ENCODE measurements around the gene AVEN.

AVEN gene, protein sequence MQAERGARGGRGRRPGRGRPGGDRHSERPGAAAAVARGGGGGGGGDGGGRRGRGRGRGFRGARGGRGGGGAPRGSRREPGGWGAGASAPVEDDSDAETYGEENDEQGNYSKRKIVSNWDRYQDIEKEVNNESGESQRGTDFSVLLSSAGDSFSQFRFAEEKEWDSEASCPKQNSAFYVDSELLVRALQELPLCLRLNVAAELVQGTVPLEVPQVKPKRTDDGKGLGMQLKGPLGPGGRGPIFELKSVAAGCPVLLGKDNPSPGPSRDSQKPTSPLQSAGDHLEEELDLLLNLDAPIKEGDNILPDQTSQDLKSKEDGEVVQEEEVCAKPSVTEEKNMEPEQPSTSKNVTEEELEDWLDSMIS

DNA sequence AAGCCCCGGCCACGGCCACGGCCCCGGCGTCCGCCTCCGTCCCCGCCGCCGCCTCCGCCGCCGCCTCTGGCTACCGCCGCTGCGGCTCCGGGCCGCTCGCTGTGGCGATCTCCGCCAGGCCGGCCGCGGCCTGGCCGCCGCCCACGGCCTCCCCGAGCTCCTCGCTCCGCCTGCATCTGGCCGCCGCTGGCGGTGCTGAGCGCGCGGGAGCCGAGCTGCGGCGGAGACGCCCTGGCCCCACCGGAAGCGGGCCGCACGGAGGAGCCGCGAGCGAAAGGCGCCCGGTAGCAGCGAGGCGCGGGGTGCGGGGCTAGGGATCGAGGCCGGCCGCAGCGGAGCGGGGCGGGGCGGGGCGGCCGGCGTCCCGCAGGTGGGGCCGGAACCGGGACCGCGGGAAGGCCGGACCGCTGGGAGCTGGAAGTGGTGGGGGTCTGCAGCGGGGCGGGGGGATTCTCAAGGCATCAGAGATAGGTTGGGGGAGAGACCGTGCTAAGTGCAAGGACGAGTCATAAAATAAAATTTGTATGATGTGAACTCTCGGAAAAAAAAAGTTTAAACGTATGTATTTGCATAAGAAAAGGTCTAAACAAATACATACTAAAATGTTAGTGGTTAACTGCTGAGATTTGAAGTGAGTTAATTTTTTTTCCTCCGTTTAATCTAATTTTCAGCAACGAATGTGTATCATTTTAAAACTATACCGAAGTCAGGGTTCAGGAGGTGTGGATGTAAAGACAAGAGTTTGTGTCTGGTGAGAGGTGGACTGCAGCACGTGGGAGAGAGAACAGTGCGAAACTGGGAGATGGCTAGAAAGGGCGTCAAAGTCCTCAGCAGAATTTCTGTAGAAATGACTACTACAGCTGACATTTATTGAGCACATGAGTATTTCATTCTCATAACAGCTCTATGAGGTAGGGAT is at the start of gene AVEN:
Gene AVEN (minus strand): TSS at position 334 of the 919 bp plus-strand sequence. CDS start 158 bp downstream, at position 176.
- Histone ChIP-seq H3K27ac (ENCODE audit: low read length) (peak within 1 kb of the TSS; percentile 73), H3K36me3 (ENCODE audit: control insufficient read depth in 1 of 2, insufficient read depth in 2 of 2, low read length in 2 of 2) (no peaks in the 10 kb centered on the region), H3K4me1 (ENCODE audit: control insufficient read depth in 1 of 2, insufficient read depth in 2 of 2, low read length in 2 of 2) (peaks cover 0 to 5% of the 10 kb centered on the region in 2 donors), H3K27me3 (ENCODE audit: low read depth, low read length) (no peaks in the 10 kb centered on the region), H3K9me3 (ENCODE audit: control insufficient read depth in 1 of 2, low read length in 2 of 2) (no peaks in the 10 kb centered on the region), H3K4me3 (ENCODE audit: low read depth in 1 of 2, low read length in 2 of 2) (peak within 1 kb of the TSS; percentile 72 to 76)

DNA sequence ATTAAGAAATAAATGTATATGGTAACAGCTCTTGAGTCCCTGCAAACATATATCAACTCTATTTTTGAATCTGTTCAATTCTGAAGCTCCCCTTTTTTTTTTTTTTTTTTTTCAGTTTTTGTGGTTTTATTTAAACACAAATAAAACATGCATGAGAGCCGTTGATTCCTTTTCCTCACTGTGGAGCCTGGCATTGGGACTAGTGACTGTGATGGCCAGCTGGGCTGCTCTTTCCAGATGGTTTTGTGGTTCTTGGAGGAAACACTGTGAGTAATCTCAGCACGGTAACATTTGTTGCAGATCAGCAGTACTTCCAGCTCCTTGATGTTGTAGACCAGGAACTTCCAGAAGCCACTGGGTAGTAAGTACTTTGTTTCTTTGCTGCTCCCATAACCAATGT is 46.7 kb upstream of the AVEN start:
- Histone ChIP-seq H3K36me3 (ENCODE audit: control insufficient read depth in 1 of 2, insufficient read depth in 2 of 2, low read length in 2 of 2) (peaks cover 24 to 38% of the 10 kb centered on the region in 2 donors), H3K9me3 (ENCODE audit: control insufficient read depth in 1 of 2, low read length in 2 of 2) (no peaks in the 10 kb centered on the region), H3K27ac (ENCODE audit: low read length) (no peak overlapping the region), H3K4me3 (ENCODE audit: low read depth in 1 of 2, low read length in 2 of 2) (no peak overlapping the region), H3K4me1 (ENCODE audit: control insufficient read depth in 1 of 2, insufficient read depth in 2 of 2, low read length in 2 of 2) (no peaks in the 10 kb centered on the region), H3K27me3 (ENCODE audit: low read depth, low read length) (no peaks in the 10 kb centered on the region)

DNA sequence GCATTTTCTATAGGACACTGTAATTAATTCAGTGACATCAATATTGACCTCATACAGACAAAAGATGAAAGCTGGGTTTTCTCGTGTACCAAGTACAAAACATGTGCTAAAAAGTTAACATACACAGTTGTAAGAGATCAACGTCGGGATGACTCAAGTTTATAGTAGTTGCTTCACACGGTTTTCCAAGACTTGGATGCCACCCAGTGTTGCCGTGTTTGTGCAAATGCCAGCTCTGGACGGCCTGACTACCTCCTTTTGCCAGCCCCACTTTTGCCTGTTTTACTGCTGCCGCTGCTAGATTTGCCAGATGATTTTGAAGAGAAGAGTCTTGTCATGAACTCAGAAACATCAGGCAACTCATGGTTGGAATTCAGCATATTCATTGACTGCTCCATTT is 45.1 kb upstream of the AVEN start:
- H3K9me3 ChIP-seq (ENCODE audit: control insufficient read depth in 1 of 2, low read length in 2 of 2), result no peaks in the 10 kb centered on the region
- H3K27ac ChIP-seq (ENCODE audit: low read length), result no peak overlapping the region
- no peaks in the 10 kb centered on the region for H3K27me3 ChIP-seq (ENCODE audit: low read depth, low read length)
- H3K36me3 ChIP-seq (ENCODE audit: control insufficient read depth in 1 of 2, insufficient read depth in 2 of 2, low read length in 2 of 2), result peaks cover 24 to 34% of the 10 kb centered on the region in 2 donors
- H3K4me1 ChIP-seq (ENCODE audit: control insufficient read depth in 1 of 2, insufficient read depth in 2 of 2, low read length in 2 of 2), result no peaks in the 10 kb centered on the region
- no peak overlapping the region for H3K4me3 ChIP-seq (ENCODE audit: low read depth in 1 of 2, low read length in 2 of 2)

DNA sequence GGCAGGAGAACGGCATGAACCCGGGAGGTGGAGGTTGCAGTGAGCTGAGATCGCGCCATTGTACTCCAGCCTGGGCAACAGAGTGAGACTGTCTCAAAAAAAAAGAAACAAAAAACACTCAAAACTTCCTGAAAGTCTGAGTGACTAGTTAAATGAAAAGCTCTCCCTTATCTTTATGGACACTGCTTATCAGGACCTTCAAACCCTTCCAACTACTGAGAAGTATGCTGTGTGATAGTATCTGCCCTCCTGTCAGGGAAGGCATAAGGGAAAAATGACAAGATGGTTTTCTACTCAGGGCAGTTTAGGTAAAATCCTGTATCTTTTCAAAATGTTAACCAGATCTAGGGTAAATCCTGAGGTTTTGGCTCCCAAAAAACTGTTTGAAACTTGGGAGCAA is 40.9 kb upstream of the AVEN start:
- H3K9me3 ChIP-seq (ENCODE audit: control insufficient read depth in 1 of 2, low read length in 2 of 2), result no peaks in the 10 kb centered on the region
- no peak overlapping the region for H3K27ac ChIP-seq (ENCODE audit: low read length)
- H3K27me3 ChIP-seq (ENCODE audit: low read depth, low read length), result no peaks in the 10 kb centered on the region
- H3K36me3 ChIP-seq (ENCODE audit: control insufficient read depth in 1 of 2, insufficient read depth in 2 of 2, low read length in 2 of 2), result peaks cover 6% of the 10 kb centered on the region in 2 donors
- no peaks in the 10 kb centered on the region for H3K4me1 ChIP-seq (ENCODE audit: control insufficient read depth in 1 of 2, insufficient read depth in 2 of 2, low read length in 2 of 2)
- H3K4me3 ChIP-seq (ENCODE audit: low read depth in 1 of 2, low read length in 2 of 2), result no peak overlapping the region

DNA sequence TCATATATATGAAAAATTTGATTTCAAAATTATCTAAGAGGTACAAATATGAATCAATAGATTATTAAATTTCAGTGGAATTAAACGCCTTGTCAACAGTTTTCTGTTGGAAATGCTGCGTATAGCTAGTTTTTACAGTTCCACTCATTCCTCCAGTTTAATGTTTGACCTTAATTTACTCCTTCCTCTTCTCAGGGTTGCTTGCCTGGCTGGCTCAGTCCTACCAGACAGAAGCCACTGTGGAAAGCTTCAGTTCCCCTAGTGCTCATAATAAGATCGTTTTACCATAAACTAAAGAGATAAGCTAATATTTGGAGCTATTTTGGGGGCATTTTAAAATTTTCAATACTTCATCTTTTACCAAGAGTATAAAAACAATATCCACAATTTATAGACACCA is 39.9 kb upstream of the AVEN start:
- H3K4me1 ChIP-seq (ENCODE audit: control insufficient read depth in 1 of 2, insufficient read depth in 2 of 2, low read length in 2 of 2), result no peaks in the 10 kb centered on the region
- no peak overlapping the region for H3K27ac ChIP-seq (ENCODE audit: low read length)
- no peaks in the 10 kb centered on the region for H3K27me3 ChIP-seq (ENCODE audit: low read depth, low read length)
- peaks cover 0 to 6% of the 10 kb centered on the region in 2 donors for H3K36me3 ChIP-seq (ENCODE audit: control insufficient read depth in 1 of 2, insufficient read depth in 2 of 2, low read length in 2 of 2)
- no peak overlapping the region for H3K4me3 ChIP-seq (ENCODE audit: low read depth in 1 of 2, low read length in 2 of 2)
- H3K9me3 ChIP-seq (ENCODE audit: control insufficient read depth in 1 of 2, low read length in 2 of 2), result no peaks in the 10 kb centered on the region

DNA sequence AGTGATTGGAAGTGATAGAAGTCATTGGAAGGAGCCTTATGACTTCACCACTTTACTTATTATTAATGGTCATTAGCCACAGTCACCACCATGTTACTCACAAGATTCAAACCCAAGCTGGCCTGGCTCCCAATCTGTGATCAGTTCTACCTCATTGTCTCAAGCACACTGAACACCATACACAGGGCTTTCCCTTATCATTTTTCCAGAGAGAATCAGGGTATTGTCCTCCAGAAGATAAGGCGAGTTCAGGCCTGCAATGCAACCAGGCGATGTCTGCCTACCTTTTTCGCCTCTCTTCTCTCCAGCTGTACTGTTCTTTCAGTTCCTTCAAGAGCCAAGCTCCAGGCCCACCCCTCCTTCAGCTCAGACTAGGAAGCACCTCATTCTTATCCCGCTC is 37.8 kb upstream of the AVEN start:
- Histone ChIP-seq H3K27me3 (ENCODE audit: low read depth, low read length) (no peaks in the 10 kb centered on the region), H3K27ac (ENCODE audit: low read length) (no peak overlapping the region), H3K9me3 (ENCODE audit: control insufficient read depth in 1 of 2, low read length in 2 of 2) (no peaks in the 10 kb centered on the region), H3K4me1 (ENCODE audit: control insufficient read depth in 1 of 2, insufficient read depth in 2 of 2, low read length in 2 of 2) (no peaks in the 10 kb centered on the region), H3K4me3 (ENCODE audit: low read depth in 1 of 2, low read length in 2 of 2) (no peak overlapping the region), H3K36me3 (ENCODE audit: control insufficient read depth in 1 of 2, insufficient read depth in 2 of 2, low read length in 2 of 2) (no peaks in the 10 kb centered on the region)

DNA sequence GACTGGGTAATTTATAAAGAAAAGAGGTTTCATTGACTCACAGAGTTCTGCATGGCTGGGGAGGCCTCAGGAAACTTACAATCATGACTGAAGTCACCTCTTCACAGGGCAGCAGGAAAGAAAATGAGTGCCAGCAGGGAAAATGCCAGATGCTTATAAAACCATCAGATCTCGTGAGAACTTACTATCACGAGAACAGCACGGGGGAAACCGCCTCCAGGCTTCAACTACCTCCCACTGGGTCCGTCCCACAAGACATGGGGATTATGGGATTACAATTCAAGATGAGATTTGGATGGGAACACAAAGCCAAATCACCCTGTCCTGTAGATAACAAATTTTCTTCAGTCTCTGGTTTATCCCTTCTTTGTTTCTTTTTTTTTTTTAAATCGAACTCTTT is 31.0 kb upstream of the AVEN start:
- Histone ChIP-seq H3K9me3 (ENCODE audit: control insufficient read depth in 1 of 2, low read length in 2 of 2) (no peaks in the 10 kb centered on the region), H3K4me1 (ENCODE audit: control insufficient read depth in 1 of 2, insufficient read depth in 2 of 2, low read length in 2 of 2) (no peaks in the 10 kb centered on the region), H3K36me3 (ENCODE audit: control insufficient read depth in 1 of 2, insufficient read depth in 2 of 2, low read length in 2 of 2) (no peaks in the 10 kb centered on the region), H3K27ac (ENCODE audit: low read length) (no peak overlapping the region), H3K4me3 (ENCODE audit: low read depth in 1 of 2, low read length in 2 of 2) (no peak overlapping the region), H3K27me3 (ENCODE audit: low read depth, low read length) (no peaks in the 10 kb centered on the region)

DNA sequence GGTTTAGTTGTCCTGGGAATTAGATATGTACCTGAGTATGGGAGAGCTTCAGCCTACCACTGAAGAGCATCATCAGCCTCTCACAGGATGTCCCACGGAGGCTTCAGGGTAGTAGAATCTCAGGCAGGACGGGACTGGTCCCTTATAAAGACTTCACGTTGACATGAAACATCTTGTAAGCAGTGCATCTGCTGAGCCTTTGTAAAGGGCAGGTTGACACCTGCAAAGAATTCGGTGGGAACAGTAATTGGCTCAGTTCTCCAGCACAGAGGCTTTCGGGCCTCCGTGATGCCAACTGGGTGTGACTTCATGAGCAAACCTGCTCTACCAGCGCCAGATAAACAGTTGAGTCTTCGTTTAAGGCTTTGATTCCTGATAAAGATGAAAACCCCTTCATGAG is 26.9 kb upstream of the AVEN start:
- Histone ChIP-seq H3K4me3 (ENCODE audit: low read depth in 1 of 2, low read length in 2 of 2) (no peak overlapping the region), H3K36me3 (ENCODE audit: control insufficient read depth in 1 of 2, insufficient read depth in 2 of 2, low read length in 2 of 2) (no peaks in the 10 kb centered on the region), H3K27ac (ENCODE audit: low read length) (no peak overlapping the region), H3K27me3 (ENCODE audit: low read depth, low read length) (no peaks in the 10 kb centered on the region), H3K4me1 (ENCODE audit: control insufficient read depth in 1 of 2, insufficient read depth in 2 of 2, low read length in 2 of 2) (no peaks in the 10 kb centered on the region), H3K9me3 (ENCODE audit: control insufficient read depth in 1 of 2, low read length in 2 of 2) (no peaks in the 10 kb centered on the region)

DNA sequence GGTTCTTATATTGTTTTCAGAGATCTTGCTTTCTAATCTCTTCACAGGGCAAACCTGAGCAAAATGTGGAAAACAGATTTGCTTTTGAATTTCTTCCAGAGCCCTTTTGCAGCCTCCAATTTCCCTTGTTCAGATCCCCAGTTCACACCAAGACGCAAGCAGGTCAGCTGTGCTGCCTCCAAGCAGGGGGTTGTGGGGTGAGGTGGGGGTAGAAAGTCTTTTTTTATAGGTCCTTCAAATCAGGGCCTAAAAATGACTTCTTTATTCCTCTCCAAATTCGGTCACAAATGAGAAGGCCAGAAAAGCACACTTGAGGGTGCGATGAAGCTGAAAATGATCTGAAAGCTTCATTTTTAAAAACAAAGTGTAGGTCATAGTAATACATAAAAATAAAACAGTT is 26.3 kb upstream of the AVEN start:
- Histone ChIP-seq H3K27me3 (ENCODE audit: low read depth, low read length) (no peaks in the 10 kb centered on the region), H3K4me1 (ENCODE audit: control insufficient read depth in 1 of 2, insufficient read depth in 2 of 2, low read length in 2 of 2) (no peaks in the 10 kb centered on the region), H3K36me3 (ENCODE audit: control insufficient read depth in 1 of 2, insufficient read depth in 2 of 2, low read length in 2 of 2) (no peaks in the 10 kb centered on the region), H3K27ac (ENCODE audit: low read length) (no peak overlapping the region), H3K4me3 (ENCODE audit: low read depth in 1 of 2, low read length in 2 of 2) (no peak overlapping the region), H3K9me3 (ENCODE audit: control insufficient read depth in 1 of 2, low read length in 2 of 2) (no peaks in the 10 kb centered on the region)

DNA sequence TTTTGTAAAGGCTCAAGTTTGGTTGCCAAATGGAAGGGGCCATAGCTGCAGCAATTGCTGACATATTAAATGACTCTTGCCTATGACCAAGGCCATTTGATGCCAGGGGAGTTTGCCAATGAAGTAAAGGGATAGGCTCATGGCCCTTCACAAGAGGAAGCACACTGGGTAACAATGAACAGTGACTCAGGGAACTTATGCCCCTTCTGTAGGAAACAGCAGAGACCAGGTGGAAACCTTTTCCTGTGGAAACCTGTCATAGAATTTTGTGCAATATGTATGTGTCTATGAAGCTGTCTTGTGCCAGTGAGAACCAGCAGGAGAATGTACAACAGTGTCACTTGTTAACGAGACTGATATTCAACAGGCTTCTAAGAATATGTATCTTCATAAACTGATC is 25.4 kb upstream of the AVEN start:
- Histone ChIP-seq H3K36me3 (ENCODE audit: control insufficient read depth in 1 of 2, insufficient read depth in 2 of 2, low read length in 2 of 2) (no peaks in the 10 kb centered on the region), H3K4me1 (ENCODE audit: control insufficient read depth in 1 of 2, insufficient read depth in 2 of 2, low read length in 2 of 2) (no peaks in the 10 kb centered on the region), H3K27ac (ENCODE audit: low read length) (no peak overlapping the region), H3K27me3 (ENCODE audit: low read depth, low read length) (no peaks in the 10 kb centered on the region), H3K4me3 (ENCODE audit: low read depth in 1 of 2, low read length in 2 of 2) (no peak overlapping the region), H3K9me3 (ENCODE audit: control insufficient read depth in 1 of 2, low read length in 2 of 2) (no peaks in the 10 kb centered on the region)

DNA sequence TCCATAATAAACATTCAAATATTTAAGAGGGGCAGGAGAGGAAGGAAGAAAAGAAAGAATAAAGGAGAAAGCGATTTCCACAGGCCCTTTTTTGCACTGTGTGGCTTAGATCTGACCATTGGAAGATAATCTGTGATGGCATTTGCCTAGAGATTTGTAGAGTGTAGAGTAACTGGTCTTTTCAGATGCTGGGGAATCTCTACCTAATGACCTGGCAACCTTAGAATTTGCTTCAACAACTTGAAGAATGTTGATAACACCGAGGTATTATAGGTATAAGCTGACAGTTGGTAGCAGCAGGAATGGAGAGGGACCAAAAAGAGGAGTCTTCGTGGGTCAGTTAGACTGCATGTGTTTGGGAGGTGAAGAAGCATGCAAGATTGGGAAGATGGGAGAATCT is 20.9 kb upstream of the AVEN start:
- no peaks in the 10 kb centered on the region for H3K4me1 ChIP-seq (ENCODE audit: control insufficient read depth in 1 of 2, insufficient read depth in 2 of 2, low read length in 2 of 2)
- no peaks in the 10 kb centered on the region for H3K36me3 ChIP-seq (ENCODE audit: control insufficient read depth in 1 of 2, insufficient read depth in 2 of 2, low read length in 2 of 2)
- H3K9me3 ChIP-seq (ENCODE audit: control insufficient read depth in 1 of 2, low read length in 2 of 2), result no peaks in the 10 kb centered on the region
- no peaks in the 10 kb centered on the region for H3K27me3 ChIP-seq (ENCODE audit: low read depth, low read length)
- H3K4me3 ChIP-seq (ENCODE audit: low read depth in 1 of 2, low read length in 2 of 2), result no peak overlapping the region
- no peak overlapping the region for H3K27ac ChIP-seq (ENCODE audit: low read length)
